GM21360 (cell line): ENCODE measurements around the gene TMEM176A.
"Not testable (repeated sequence)": the region's sequence is repeated elsewhere in the genome, so short reads cannot be mapped to it uniquely, and the experiment has no call there.

Source experiments
- ATAC-seq: cut with Tn5 transposase; IDR thresholded peaks from one replicate; pipeline ENCODE4 v1.9.1; 2021; ENCODE audit warnings: mild to moderate bottlenecking, moderate library complexity; ENCODE audit not compliant: unreplicated experiment

Gene TMEM176A

GRCh38 chr7:150800581-150801241, at the start of gene TMEM176A:
Gene TMEM176A (plus strand): TSS chr7:150800769. CDS start chr7:150801551, 782 bp downstream.
- no peak for ATAC-seq

DNA sequence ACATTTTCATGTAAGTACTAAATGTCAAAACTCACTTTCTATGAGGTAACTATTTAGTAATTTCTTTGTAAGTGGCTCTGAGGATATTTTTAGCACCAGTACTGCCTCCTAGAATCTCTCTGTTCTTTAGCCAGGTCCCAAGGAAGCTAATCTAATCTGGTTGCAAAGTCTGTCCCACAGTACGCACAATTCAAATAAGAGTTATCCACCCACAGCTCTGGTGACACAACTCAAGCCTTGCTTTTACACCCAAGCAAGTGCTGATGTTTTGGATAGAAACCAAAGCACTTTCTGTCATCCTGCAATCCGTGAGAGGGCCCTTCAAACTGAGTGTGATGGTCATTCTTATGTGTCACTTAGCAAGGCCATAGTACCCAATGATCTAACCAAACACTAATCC, 48.9 kb upstream of the TMEM176A start:
- no peak for ATAC-seq

DNA sequence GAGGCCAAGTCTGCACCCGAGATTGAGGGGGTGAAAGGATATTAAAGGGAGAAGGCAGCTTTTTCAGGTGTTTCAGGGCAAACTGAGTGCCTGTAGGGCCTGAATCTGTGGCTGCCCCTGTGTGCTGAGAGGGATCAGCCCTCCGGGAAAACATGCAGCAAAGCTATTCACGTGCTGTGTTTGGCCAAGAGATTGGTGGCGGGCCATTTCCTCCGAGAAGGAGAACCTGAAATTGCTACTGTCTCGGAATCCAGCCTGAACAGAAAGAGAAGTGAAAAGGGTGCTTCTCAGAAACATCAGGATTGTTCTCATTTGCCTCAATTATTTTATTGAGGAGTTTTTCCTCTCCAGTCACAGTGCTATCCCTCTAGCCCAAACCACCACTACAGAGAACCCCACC, 47.3 kb upstream of the TMEM176A start:
- no peak for ATAC-seq

- ATAC-seq, result no peak
Observed at GRCh38 chr7:150753826-150754603, 46.6 kb upstream of the TMEM176A start.

DNA sequence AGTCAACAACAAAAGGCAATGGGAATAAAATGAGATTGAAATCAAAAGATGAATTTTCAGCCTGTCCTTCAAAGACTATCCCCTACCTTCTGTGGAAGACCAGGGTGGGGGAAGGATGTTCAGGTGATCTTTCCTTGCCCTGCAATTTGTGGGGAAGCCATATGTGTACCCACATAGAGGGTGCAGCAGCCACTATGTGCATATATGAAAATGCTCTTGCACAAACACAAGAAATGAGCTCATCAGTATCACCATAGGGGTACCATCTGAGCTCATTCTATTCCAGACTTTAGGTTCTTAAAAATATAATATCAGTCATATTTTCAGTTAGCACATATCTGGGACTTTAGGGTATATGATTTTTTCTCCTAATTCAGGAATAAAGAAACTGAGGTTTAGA, 45.6 kb upstream of the TMEM176A start:
- no peak for ATAC-seq

GRCh38 chr7:150755473-150756099, 45.0 kb upstream of the TMEM176A start:
- peak; percentile 43 for ATAC-seq

DNA sequence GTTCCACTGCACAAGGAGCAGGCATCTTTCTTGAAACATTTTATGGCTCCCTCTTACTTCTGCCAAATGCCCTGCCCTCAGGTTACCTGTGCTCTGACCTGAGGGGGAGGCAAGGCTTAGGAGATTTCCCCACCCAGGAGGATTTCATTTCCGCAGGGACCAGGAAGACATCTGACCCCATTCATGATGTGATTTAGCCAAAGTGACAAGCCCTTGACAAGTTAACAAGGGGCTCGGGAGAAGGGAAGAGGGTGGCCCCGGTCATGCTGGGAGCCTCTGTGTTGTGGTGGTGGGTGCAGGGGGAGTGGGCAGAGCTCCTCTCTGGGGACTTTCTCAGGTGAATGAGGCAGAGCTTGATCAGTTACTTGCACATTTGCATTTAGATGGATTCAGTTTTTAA, 44.4 kb upstream of the TMEM176A start:
- ATAC-seq, result no peak

- ATAC-seq, result no peak
Observed at GRCh38 chr7:150756858-150757257, 43.7 kb upstream of the TMEM176A start.

DNA sequence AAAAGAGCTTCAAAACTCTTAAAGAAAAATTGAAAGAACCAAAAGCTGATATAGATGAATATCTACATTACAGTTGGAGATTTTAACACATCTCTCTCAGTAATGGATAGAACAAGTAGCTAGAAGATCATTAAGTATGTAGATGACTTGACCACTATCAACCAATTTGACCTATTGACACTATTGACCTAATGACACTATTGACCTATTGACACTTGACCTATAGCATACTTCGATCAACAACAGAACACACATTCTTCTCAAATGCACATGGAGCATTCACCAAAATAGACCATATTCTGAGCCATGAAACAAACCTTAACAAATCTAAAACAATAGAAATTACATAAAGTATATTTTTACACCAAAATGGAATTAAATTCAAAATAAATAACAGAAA, 41.1 kb upstream of the TMEM176A start:
- no peak for ATAC-seq

GRCh38 chr7:150766334-150766709, 34.2 kb upstream of the TMEM176A start:
- no peak for ATAC-seq

DNA sequence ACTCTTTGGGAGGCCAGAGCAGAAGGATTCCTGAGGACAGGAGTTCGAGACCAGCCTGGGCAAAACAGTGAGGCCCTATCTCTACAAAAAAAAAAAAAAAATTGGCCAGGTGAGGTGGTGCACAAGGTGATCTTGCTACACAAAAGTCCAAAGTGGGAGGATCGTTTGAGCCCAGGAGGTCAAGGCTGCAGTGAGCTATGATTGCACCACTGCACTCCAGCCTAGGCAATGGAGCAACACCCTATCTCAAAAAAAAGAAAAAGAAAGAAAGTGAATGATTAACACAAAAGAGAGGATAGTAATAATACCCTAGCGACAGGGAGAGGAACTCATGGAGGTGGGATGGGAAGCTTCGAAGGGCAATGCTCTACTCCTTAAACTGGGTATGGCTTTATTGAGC, 30.8 kb upstream of the TMEM176A start:
- no peak for ATAC-seq

- not testable (repeated sequence) for ATAC-seq
Observed at GRCh38 chr7:150774131-150774530, 26.4 kb upstream of the TMEM176A start.

DNA sequence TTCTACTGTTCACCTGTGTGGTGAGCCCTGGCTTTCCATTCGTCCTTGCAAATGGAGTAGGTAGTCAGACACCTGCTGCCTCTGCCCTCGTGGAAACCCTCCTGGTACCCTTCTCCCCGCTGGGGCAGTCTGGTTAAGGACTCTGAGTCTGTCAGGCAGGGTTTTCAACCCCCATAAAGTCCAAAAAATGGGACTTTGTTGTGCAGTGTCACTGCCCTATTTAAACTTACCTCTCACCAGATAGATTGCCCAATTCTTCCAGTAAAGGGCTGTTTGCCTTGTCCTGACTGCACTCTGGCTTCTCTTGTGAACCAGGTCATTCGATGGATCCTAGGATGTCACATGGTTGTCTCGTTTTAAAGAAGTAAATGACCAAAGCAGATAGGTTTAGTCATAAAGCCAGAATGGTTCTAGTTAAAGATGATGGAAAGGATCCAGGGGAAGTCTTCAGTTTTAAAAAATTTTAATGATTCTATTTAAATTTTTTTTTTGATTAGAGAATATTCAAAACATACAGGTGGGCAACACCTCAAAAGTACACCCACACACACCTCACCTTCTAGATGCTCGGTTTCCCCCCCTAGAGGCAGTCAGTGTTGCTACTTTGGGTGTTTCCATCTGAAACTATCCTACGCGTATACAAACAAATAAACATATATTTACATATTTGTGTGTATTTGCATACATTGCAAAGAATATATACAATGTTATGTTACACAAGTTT, 22.4 kb upstream of the TMEM176A start:
- no peak for ATAC-seq

DNA sequence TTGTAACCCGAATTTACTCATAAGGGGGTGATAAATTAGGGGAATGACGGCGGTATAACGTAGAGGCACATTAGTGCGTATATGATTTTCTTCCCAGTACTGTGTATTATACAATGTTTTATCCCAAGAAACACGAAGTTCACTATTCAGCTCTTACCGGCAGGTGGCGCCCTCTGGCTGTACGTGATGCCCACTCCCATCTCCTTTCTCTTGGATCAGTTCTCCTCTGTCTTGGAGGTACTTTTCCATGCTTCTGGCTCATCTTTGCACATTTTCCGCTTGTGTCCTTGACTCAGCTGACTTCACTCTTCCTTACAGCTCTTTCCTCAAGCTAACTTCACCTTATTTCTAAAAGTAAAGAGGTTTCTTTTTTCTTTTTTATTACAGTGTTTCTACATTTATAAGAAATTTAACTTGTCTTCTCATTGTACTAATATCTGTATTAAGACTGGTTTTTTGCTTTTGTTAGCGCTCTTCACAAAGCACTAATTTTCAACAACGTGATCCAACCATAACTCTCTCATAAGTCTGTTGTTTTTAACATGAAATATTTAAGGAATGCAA, 21.7 kb upstream of the TMEM176A start:
- no peak for ATAC-seq

GRCh38 chr7:150780292-150780691, 20.3 kb upstream of the TMEM176A start:
- ATAC-seq, result no peak

DNA sequence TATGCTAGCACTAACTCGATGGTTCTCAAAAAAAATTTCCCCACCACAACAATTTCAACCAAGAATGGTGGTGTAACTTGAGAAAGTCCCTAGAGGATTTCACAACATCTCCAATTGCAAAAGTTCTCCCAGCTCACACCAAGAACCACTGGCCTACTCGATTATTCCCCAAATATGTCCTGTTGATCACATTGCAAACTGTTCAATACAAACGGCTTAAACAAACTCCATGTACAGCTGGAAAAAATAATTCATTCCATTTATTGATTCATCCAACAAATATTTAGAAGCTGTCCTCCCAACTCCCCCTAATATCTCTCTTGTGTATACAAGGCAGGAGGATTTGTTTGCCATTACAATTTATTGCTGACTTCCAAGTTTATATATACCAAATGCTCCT, 19.5 kb upstream of the TMEM176A start:
- ATAC-seq, result no peak

GRCh38 chr7:150781961-150782360, 18.6 kb upstream of the TMEM176A start:
- ATAC-seq, result no peak

GRCh38 chr7:150784120-150784736, 16.3 kb upstream of the TMEM176A start:
- ATAC-seq, result no peak

DNA sequence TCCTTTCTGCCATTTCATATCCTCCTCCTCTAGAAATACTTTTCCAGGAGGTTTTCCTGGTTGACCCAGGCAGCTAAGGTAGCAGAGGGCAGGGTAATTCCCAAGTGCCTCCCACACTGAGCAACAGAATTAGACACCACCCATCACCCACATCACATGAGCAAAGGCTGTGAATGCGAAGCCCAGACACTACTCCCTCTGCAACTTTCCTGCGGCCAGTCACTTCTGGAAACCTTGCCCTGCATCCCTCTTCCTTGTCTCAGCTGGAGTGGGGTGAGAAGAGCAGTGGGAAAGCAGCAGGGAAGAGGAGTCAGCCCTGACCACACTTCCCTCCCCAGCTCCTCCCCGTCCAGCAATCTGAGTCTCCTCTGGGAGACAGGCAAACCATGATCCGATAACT, 15.6 kb upstream of the TMEM176A start:
- ATAC-seq, result no peak
